ENCODE data around the gene ALLC.
"Not testable (repeated sequence)": the region's sequence is repeated elsewhere in the genome, so short reads cannot be mapped to it uniquely, and the experiment has no call there.

Gene ALLC

GRCh38 chr2:3611589-3611988 lies 46.4 kb upstream of the ALLC start:
- H3K4me2 ChIP-seq (ENCODE audit: low read length) = no peak overlapping the region
- no peaks in the 10 kb centered on the region for H3K27me3 ChIP-seq (ENCODE audit: insufficient read depth, low read length, poor library complexity)
- no peak overlapping the region for H3K18ac ChIP-seq (ENCODE audit: low read length)
- H3K4me3 ChIP-seq (ENCODE audit: low read length) = no peak overlapping the region
- H2BK120ac ChIP-seq (ENCODE audit: low read depth, low read length) = no peak overlapping the region
- DNase-seq = no peak
- no peak overlapping the region for H2BK5ac ChIP-seq (ENCODE audit: low read length)
- no peak overlapping the region for H3K9ac ChIP-seq (ENCODE audit: low read length)
- H3K4me1 ChIP-seq (ENCODE audit: control insufficient read depth, low read depth, low read length) = no peaks in the 10 kb centered on the region
- H3K79me1 ChIP-seq (ENCODE audit: low read length) = no peaks in the 10 kb centered on the region
- H2AK5ac ChIP-seq (ENCODE audit: low read length) = no peak overlapping the region
- no CpG with 5 or more reads among the region's 11 CpGs for WGBS (ENCODE audit: extremely low coverage, insufficient coverage, low lambda C conversion rate)
- H3K56ac ChIP-seq (ENCODE audit: low read length) = no peak overlapping the region
- H4K5ac ChIP-seq (ENCODE audit: low read length) = no peak overlapping the region
- H3K27ac ChIP-seq (ENCODE audit: low read depth, low read length) = no peak overlapping the region
- H3K4ac ChIP-seq (ENCODE audit: low read depth, low read length) = no peak overlapping the region
- H2BK15ac ChIP-seq (replicated peaks; ENCODE audit: low read depth) = no peak overlapping the region
- no peak overlapping the region for H4K8ac ChIP-seq (ENCODE audit: low read depth, low read length)
- H3K36me3 ChIP-seq (ENCODE audit: control insufficient read depth, insufficient read depth, low read length) = no peaks in the 10 kb centered on the region
- H3K23ac ChIP-seq (ENCODE audit: low read length) = no peak overlapping the region
- H3K79me2 ChIP-seq (ENCODE audit: control insufficient read depth, insufficient read depth, low read length) = no peaks in the 10 kb centered on the region

DNA sequence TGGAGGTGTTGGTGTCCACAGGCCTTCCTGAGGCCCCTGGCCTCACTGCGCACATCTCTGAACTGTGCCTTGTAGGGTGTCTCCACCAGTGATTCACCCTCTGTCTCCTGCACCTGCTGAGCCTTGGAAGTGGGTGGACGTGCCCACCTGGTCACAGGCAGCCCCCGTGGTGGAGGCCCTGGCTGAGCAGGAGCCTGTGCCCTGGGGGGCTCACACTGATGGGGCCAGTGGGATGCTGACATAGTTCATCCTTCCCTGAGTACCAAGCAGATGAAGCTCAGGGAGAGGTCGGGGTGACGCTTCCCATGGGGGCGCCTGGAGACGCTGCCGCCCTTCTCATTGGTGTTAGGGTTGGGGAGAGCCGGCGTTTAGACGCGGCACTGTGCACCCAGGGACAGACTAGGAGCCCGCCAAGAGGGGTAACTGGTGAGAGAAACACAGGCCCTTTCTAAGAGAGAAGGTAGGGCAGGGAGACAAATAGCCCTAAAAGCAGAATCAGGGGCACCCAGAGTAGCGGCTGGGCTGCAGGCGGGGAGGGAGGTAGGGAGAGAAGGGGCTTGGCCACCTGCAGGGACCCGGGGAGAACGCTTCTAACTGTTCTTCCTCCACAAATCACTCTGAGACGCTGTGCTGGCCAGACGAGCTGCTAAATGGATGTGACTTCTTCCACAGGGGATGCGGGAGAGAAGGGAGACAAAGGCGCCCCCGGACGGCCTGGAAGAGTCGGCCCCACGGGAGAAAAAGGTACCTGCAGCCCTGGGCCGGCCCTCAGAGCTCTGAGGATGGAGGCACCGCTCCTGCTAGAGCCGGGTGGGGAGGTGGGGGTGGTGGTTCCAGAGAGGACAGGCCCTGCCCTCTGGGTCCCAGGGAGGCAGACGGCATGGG lies 45.1 kb upstream of the ALLC start:
- Histone ChIP-seq H2BK15ac (replicated peaks; ENCODE audit: low read depth) (no peak overlapping the region), H3K4me2 (ENCODE audit: low read length) (no peak overlapping the region), H3K27ac (ENCODE audit: low read depth, low read length) (no peak overlapping the region), H3K4me3 (ENCODE audit: low read length) (no peak overlapping the region), H3K79me2 (ENCODE audit: control insufficient read depth, insufficient read depth, low read length) (no peaks in the 10 kb centered on the region), H3K36me3 (ENCODE audit: control insufficient read depth, insufficient read depth, low read length) (no peaks in the 10 kb centered on the region), H4K5ac (ENCODE audit: low read length) (no peak overlapping the region), H2BK5ac (ENCODE audit: low read length) (no peak overlapping the region), H2AK5ac (ENCODE audit: low read length) (no peak overlapping the region), H4K8ac (ENCODE audit: low read depth, low read length) (no peak overlapping the region), H3K56ac (ENCODE audit: low read length) (no peak overlapping the region), H3K4me1 (ENCODE audit: control insufficient read depth, low read depth, low read length) (no peaks in the 10 kb centered on the region), H3K4ac (ENCODE audit: low read depth, low read length) (no peak overlapping the region), H3K27me3 (ENCODE audit: insufficient read depth, low read length, poor library complexity) (no peaks in the 10 kb centered on the region), H3K79me1 (ENCODE audit: low read length) (no peaks in the 10 kb centered on the region), H3K23ac (ENCODE audit: low read length) (no peak overlapping the region), H2BK120ac (ENCODE audit: low read depth, low read length) (no peak overlapping the region), H3K9ac (ENCODE audit: low read length) (no peak overlapping the region), H3K18ac (ENCODE audit: low read length) (no peak overlapping the region)
- WGBS (ENCODE audit: extremely low coverage, insufficient coverage, low lambda C conversion rate) = no CpG with 5 or more reads among the region's 29 CpGs
- DNase-seq = no peak

- no peaks in the 10 kb centered on the region for H3K79me1 ChIP-seq (ENCODE audit: low read length)
- H2BK5ac ChIP-seq (ENCODE audit: low read length) = no peak overlapping the region
- no peak overlapping the region for H2BK120ac ChIP-seq (ENCODE audit: low read depth, low read length)
- no peak overlapping the region for H4K8ac ChIP-seq (ENCODE audit: low read depth, low read length)
- no peaks in the 10 kb centered on the region for H3K4me1 ChIP-seq (ENCODE audit: control insufficient read depth, low read depth, low read length)
- no peak for DNase-seq
- H3K27ac ChIP-seq (ENCODE audit: low read depth, low read length) = no peak overlapping the region
- no peak overlapping the region for H3K18ac ChIP-seq (ENCODE audit: low read length)
- no peak overlapping the region for H3K9ac ChIP-seq (ENCODE audit: low read length)
- H3K27me3 ChIP-seq (ENCODE audit: insufficient read depth, low read length, poor library complexity) = no peaks in the 10 kb centered on the region
- H3K36me3 ChIP-seq (ENCODE audit: control insufficient read depth, insufficient read depth, low read length) = no peaks in the 10 kb centered on the region
- no peak overlapping the region for H3K4me3 ChIP-seq (ENCODE audit: low read length)
- H3K4me2 ChIP-seq (ENCODE audit: low read length) = no peak overlapping the region
- H3K56ac ChIP-seq (ENCODE audit: low read length) = no peak overlapping the region
- WGBS (ENCODE audit: extremely low coverage, insufficient coverage, low lambda C conversion rate) = no CpG with 5 or more reads among the region's 12 CpGs
- no peak overlapping the region for H4K5ac ChIP-seq (ENCODE audit: low read length)
- H2BK15ac ChIP-seq (replicated peaks; ENCODE audit: low read depth) = no peak overlapping the region
- no peaks in the 10 kb centered on the region for H3K79me2 ChIP-seq (ENCODE audit: control insufficient read depth, insufficient read depth, low read length)
- H3K23ac ChIP-seq (ENCODE audit: low read length) = no peak overlapping the region
- H2AK5ac ChIP-seq (ENCODE audit: low read length) = no peak overlapping the region
- H3K4ac ChIP-seq (ENCODE audit: low read depth, low read length) = no peak overlapping the region
These were observed 44.5 kb upstream of the ALLC start for GRCh38 chr2:3613524-3613905.

DNA sequence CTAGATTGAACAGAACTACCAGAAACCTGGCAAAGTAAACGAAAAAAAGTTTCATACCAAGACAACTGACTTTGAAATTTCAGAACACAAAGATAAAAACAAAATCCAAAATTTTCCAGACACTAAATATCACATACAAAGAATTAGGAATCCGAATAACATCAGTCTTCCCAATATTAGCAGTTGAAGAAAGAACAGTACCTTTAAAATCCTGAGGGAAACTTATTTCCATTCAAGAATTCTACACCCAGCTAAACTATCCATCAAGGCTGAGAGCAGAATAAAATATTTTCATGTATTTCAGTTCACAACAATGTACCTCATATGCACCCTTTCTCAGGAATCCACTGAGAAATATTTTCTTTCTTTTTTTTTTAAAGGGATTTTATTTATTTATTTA lies 43.3 kb upstream of the ALLC start:
- H3K23ac ChIP-seq (ENCODE audit: low read length); H3K4me1 ChIP-seq (ENCODE audit: control insufficient read depth, low read depth, low read length); H3K79me2 ChIP-seq (ENCODE audit: control insufficient read depth, insufficient read depth, low read length); DNase-seq; H3K27me3 ChIP-seq (ENCODE audit: insufficient read depth, low read length, poor library complexity); H2BK5ac ChIP-seq (ENCODE audit: low read length); H3K56ac ChIP-seq (ENCODE audit: low read length); H3K18ac ChIP-seq (ENCODE audit: low read length); H3K4me3 ChIP-seq (ENCODE audit: low read length); H2BK120ac ChIP-seq (ENCODE audit: low read depth, low read length); H3K27ac ChIP-seq (ENCODE audit: low read depth, low read length); H3K79me1 ChIP-seq (ENCODE audit: low read length); H3K36me3 ChIP-seq (ENCODE audit: control insufficient read depth, insufficient read depth, low read length); H3K9ac ChIP-seq (ENCODE audit: low read length); H3K4ac ChIP-seq (ENCODE audit: low read depth, low read length); H2AK5ac ChIP-seq (ENCODE audit: low read length); H2BK15ac ChIP-seq (replicated peaks; ENCODE audit: low read depth); H4K5ac ChIP-seq (ENCODE audit: low read length); H4K8ac ChIP-seq (ENCODE audit: low read depth, low read length); H3K4me2 ChIP-seq (ENCODE audit: low read length): not testable (repeated sequence)
- no CpG with 5 or more reads among the region's 2 CpGs for WGBS (ENCODE audit: extremely low coverage, insufficient coverage, low lambda C conversion rate)

GRCh38 chr2:3615541-3616200 lies 42.3 kb upstream of the ALLC start:
- H4K5ac ChIP-seq (ENCODE audit: low read length); H3K4me3 ChIP-seq (ENCODE audit: low read length); H3K23ac ChIP-seq (ENCODE audit: low read length); H3K79me2 ChIP-seq (ENCODE audit: control insufficient read depth, insufficient read depth, low read length); H3K18ac ChIP-seq (ENCODE audit: low read length); H2BK120ac ChIP-seq (ENCODE audit: low read depth, low read length); H3K9ac ChIP-seq (ENCODE audit: low read length); H3K79me1 ChIP-seq (ENCODE audit: low read length); H3K27me3 ChIP-seq (ENCODE audit: insufficient read depth, low read length, poor library complexity); H2AK5ac ChIP-seq (ENCODE audit: low read length); H3K27ac ChIP-seq (ENCODE audit: low read depth, low read length); H4K8ac ChIP-seq (ENCODE audit: low read depth, low read length); H2BK5ac ChIP-seq (ENCODE audit: low read length); H3K4me2 ChIP-seq (ENCODE audit: low read length); H3K36me3 ChIP-seq (ENCODE audit: control insufficient read depth, insufficient read depth, low read length); DNase-seq; H3K4ac ChIP-seq (ENCODE audit: low read depth, low read length); H3K56ac ChIP-seq (ENCODE audit: low read length); H2BK15ac ChIP-seq (replicated peaks; ENCODE audit: low read depth); H3K4me1 ChIP-seq (ENCODE audit: control insufficient read depth, low read depth, low read length): not testable (repeated sequence)
- no CpG with 5 or more reads among the region's 46 CpGs for WGBS (ENCODE audit: extremely low coverage, insufficient coverage, low lambda C conversion rate)
